ENCODE measurements around the gene PDLIM3. TPM values are rescaled to one million over a fixed set of nuclear protein-coding genes. Genes with fewer than 3 reads are reported as not detected.
A peak's percentile ranks its signal among the peaks of the same experiment; 100 is the strongest.

Gene PDLIM3
- total and polyA plus RNA-seq, 2 of the 13 experiments (the other 11 are each of a cell fraction or from before 2014, with no cell fraction given) = 5.9 to 14.0 TPM

GRCh38 chr4:185518494-185518893 lies 16.8 kb downstream of the PDLIM3 start (continued):
- TF ChIP-seq ZBTB44 (CRISPR knock-in tag; IDR thresholded peaks at IDR 0.05) = no peak
- no peak for TF ChIP-seq SALL2 (CRISPR knock-in tag; IDR thresholded peaks at IDR 0.05)
- TF ChIP-seq KLF12 (CRISPR knock-in tag; IDR thresholded peaks at IDR 0.05; ENCODE audit: borderline replicate concordance) = no peak
- no peak for TF ChIP-seq LRRFIP1 (CRISPR knock-in tag; conservative IDR thresholded peaks at IDR 0.05)
- TF ChIP-seq ZNF589 (CRISPR knock-in tag; conservative IDR thresholded peaks at IDR 0.05) = no peak
- no peak for TF ChIP-seq HIC2 (CRISPR knock-in tag; IDR thresholded peaks at IDR 0.05; ENCODE audit: low read depth)
- no peak for TF ChIP-seq ZSCAN25 (CRISPR knock-in tag; IDR thresholded peaks at IDR 0.05)

- Histone ChIP-seq H4K20me1 (ENCODE audit: insufficient read depth, low read length) (no peaks in the 10 kb centered on the region), H3K4me1 (ENCODE audit: insufficient read depth, low read length) (peaks cover 17% of the 10 kb centered on the region), H3K9ac (ENCODE audit: insufficient read depth, low read depth, low read length) (no peak overlapping the region), H3K4me3 (replicated peaks in 1 of 3; ENCODE audit: insufficient read depth in 1 of 3, low read depth in 2 of 3, low read length in 3 of 3) (no peak overlapping the region), H3K27ac (ENCODE audit: extremely low read length, insufficient read depth, low read length) (no peak overlapping the region), H3K36me3 (replicated peaks in 1 of 2; ENCODE audit: control insufficient read depth in 1 of 2, insufficient read depth in 2 of 2, low read length in 2 of 2) (no peaks in the 10 kb centered on the region), H3K27me3 (ENCODE audit: control insufficient read depth in 1 of 2, insufficient read depth in 2 of 2, low read length in 2 of 2) (no peaks in the 10 kb centered on the region; a peak in 1 of 5 replicates), H3K9me3 (ENCODE audit: low read length) (no peaks in the 10 kb centered on the region), H3K4me2 (ENCODE audit: low read depth, low read length) (no peak overlapping the region), H3K79me2 (ENCODE audit: insufficient read depth, low read length) (no peaks in the 10 kb centered on the region), H2AFZ (ENCODE audit: low read length) (no peak overlapping the region)
- intact Hi-C loops (cut with micrococcal nuclease; ENCODE audit: unreplicated experiment) = no loop called here
- TF ChIP-seq REST (IDR thresholded peaks at IDR 0.05; ENCODE audit: borderline replicate concordance in 1 of 2, low read depth in 1 of 2, low read length in 2 of 2) (peak in 1 of 2 experiments; percentile 76; a peak in 2 of 4 replicates), ZNF251 (CRISPR knock-in tag; IDR thresholded peaks at IDR 0.05) (no peak)
- no peak for FAIRE-seq
- ATAC-seq = no peak
- no TSS peak for BruUV-seq (replicated peaks)
- in situ Hi-C loops (cut with HindIII; ENCODE audit: extremely low pct_ligation_motif_present, low pct_unique_long_range_greater_than_20kb) = loop anchor here (10.0 kb wide), 1 partner anchor 77 kb away; no protein-coding TSS in a partner anchor
- no peak for DNase-seq (ENCODE audit: low spot score)
- POLR2A ChIA-PET = no interaction called here
- CTCF ChIA-PET (ENCODE audit: low intra/inter-chr PET ratio, low total read pairs) = no interaction called here
Measured at GRCh38 chr4:185518069-185518468, 17.2 kb downstream of the PDLIM3 start.
